Tongue (tissue), 1 donor: ENCODE results near the gene OR8B2. TPM values are rescaled to one million over a fixed set of nuclear protein-coding genes. Genes with fewer than 3 reads are reported as not detected.

ENCODE experiments used
- total RNA-seq: library from RNA; depleted of rRNA; stranded (reverse); fragments of >200 nt; gene quantifications from one replicate; pipeline ENCODE4 v1.2.3, GENCODE V29; 2014

The OR8B2 gene
- total RNA-seq, 1 donor from 2014 or later, result not detected

Other genes with a start within 250 kb of the OR8B2 start
- 0.31 TPM for gene OR10D3, start 201.2 kb downstream of the OR8B2 start, total RNA-seq
- not detected for gene OR8G1, start 143.4 kb downstream of the OR8B2 start, total RNA-seq
- not detected for gene OR8G5, start 128.1 kb downstream of the OR8B2 start, total RNA-seq
- gene OR8D1, start 70.5 kb downstream of the OR8B2 start, total RNA-seq, result 0.10 TPM
- gene OR8D2, start 64.3 kb downstream of the OR8B2 start, total RNA-seq, result not detected
- not detected for gene OR8B3, start 14.5 kb upstream of the OR8B2 start, total RNA-seq
- not detected for gene OR8B4, start 40.4 kb upstream of the OR8B2 start, total RNA-seq
- gene OR8B8, start 61.2 kb upstream of the OR8B2 start, total RNA-seq, result not detected
- not detected for gene OR8B12, start 159.2 kb upstream of the OR8B2 start, total RNA-seq
- not detected for gene OR8A1, start 185.5 kb upstream of the OR8B2 start, total RNA-seq
- gene PANX3, start 226.9 kb upstream of the OR8B2 start, total RNA-seq, result not detected
- gene TBRG1, start 238.4 kb upstream of the OR8B2 start, total RNA-seq, result 24.0 TPM